Memory B cell (primary cell): Measurements from ENCODE around the gene MACROD1.

Experiments
- ATAC-seq: fragments of 150-1000 bp; cut with Tn5 transposase; 2 replicates; pipeline ENCODE4 v1.10.0; 2021; ENCODE audit warnings: low read depth, mild to moderate bottlenecking, moderate library complexity
- DNase-seq, 2 donors: peaks; one replicate each; pipeline ENCODE4 v3.0.0; 2022; ENCODE audit warnings: low spot score in 2 of 2
- H3K27ac Mint-ChIP-seq: one replicate; pipeline ENCODE4 v1.8.0; 2022; ENCODE audit warnings: mild to moderate bottlenecking, moderate library complexity, mixed read lengths
- H3K27me3 Mint-ChIP-seq: one replicate; pipeline ENCODE4 v1.8.0; 2022; ENCODE audit warnings: mixed read lengths
- H3K36me3 Mint-ChIP-seq: one replicate; pipeline ENCODE4 v1.8.0; 2022; ENCODE audit warnings: mild to moderate bottlenecking, mixed read lengths
- H3K4me1 Mint-ChIP-seq: one replicate; pipeline ENCODE4 v1.8.0; 2022; ENCODE audit warnings: mixed read lengths
- H3K4me3 Mint-ChIP-seq: one replicate; pipeline ENCODE4 v1.8.0; 2022; ENCODE audit warnings: mild to moderate bottlenecking, moderate library complexity, mixed read lengths
- H3K9me3 Mint-ChIP-seq: one replicate; pipeline ENCODE4 v1.8.0; 2022; ENCODE audit warnings: mixed read lengths

MACROD1 gene

GRCh38 chr11:64122411-64123410 is 43.2 kb downstream of the MACROD1 start:
- ATAC-seq = no peak
- H3K27ac Mint-ChIP-seq = no peak overlapping the region
- H3K27me3 Mint-ChIP-seq = no peaks in the 10 kb centered on the region

GRCh38 chr11:64121663-64122410 is 44.1 kb downstream of the MACROD1 start:
- no peak overlapping the region for H3K27ac Mint-ChIP-seq

More at GRCh38 chr11:64122411-64123410, 43.2 kb downstream of the MACROD1 start:
- DNase-seq = no peak
- Mint-ChIP-seq H3K9me3 (no peaks in the 10 kb centered on the region), H3K36me3 (no peaks in the 10 kb centered on the region), H3K4me1 (no peaks in the 10 kb centered on the region), H3K4me3 (no peak overlapping the region)

GRCh38 chr11:64120951-64121569 is 44.9 kb downstream of the MACROD1 start:
- DNase-seq = no peak
- H3K4me3 Mint-ChIP-seq = no peak overlapping the region
- H3K27me3 Mint-ChIP-seq = no peaks in the 10 kb centered on the region
- no peaks in the 10 kb centered on the region for H3K4me1 Mint-ChIP-seq
- peaks cover 2% of the 10 kb centered on the region for H3K36me3 Mint-ChIP-seq
- no peaks in the 10 kb centered on the region for H3K9me3 Mint-ChIP-seq
- no peak overlapping the region for H3K27ac Mint-ChIP-seq
- ATAC-seq = no peak

More at GRCh38 chr11:64121663-64122410, 44.1 kb downstream of the MACROD1 start:
- Mint-ChIP-seq H3K4me3 (no peak overlapping the region), H3K36me3 (peaks cover 2% of the 10 kb centered on the region), H3K27me3 (no peaks in the 10 kb centered on the region), H3K4me1 (no peaks in the 10 kb centered on the region), H3K9me3 (no peaks in the 10 kb centered on the region)
- DNase-seq (no peak), ATAC-seq (no peak)

GRCh38 chr11:64119700-64120099 is 46.2 kb downstream of the MACROD1 start:
- no peak overlapping the region for H3K27ac Mint-ChIP-seq
- peaks cover 2% of the 10 kb centered on the region for H3K36me3 Mint-ChIP-seq
- no peaks in the 10 kb centered on the region for H3K27me3 Mint-ChIP-seq
- ATAC-seq (no peak), DNase-seq (no peak)
- H3K4me1 Mint-ChIP-seq = no peaks in the 10 kb centered on the region
- H3K4me3 Mint-ChIP-seq = no peak overlapping the region
- H3K9me3 Mint-ChIP-seq = no peaks in the 10 kb centered on the region

- Mint-ChIP-seq H3K4me3 (no peak overlapping the region), H3K9me3 (no peaks in the 10 kb centered on the region), H3K27me3 (no peaks in the 10 kb centered on the region), H3K4me1 (no peaks in the 10 kb centered on the region), H3K27ac (no peak overlapping the region), H3K36me3 (peaks cover 2% of the 10 kb centered on the region)
- DNase-seq (no peak), ATAC-seq (no peak)
Measured at GRCh38 chr11:64118876-64119665, 46.8 kb downstream of the MACROD1 start.

GRCh38 chr11:64117763-64118459 is 48.0 kb downstream of the MACROD1 start:
- ATAC-seq = no peak
- no peak for DNase-seq
- H3K4me3 Mint-ChIP-seq = no peak overlapping the region
- no peaks in the 10 kb centered on the region for H3K4me1 Mint-ChIP-seq
- H3K27me3 Mint-ChIP-seq = no peaks in the 10 kb centered on the region
- H3K36me3 Mint-ChIP-seq = peaks cover 2% of the 10 kb centered on the region
- no peaks in the 10 kb centered on the region for H3K9me3 Mint-ChIP-seq
- H3K27ac Mint-ChIP-seq = no peak overlapping the region

- Mint-ChIP-seq H3K27ac (no peak overlapping the region), H3K4me1 (no peaks in the 10 kb centered on the region), H3K4me3 (no peak overlapping the region), H3K27me3 (no peaks in the 10 kb centered on the region), H3K36me3 (peaks cover 2% of the 10 kb centered on the region), H3K9me3 (no peaks in the 10 kb centered on the region)
- no peak for DNase-seq
- ATAC-seq = no peak
Measured at GRCh38 chr11:64115531-64116522, 50.1 kb downstream of the MACROD1 start.

GRCh38 chr11:64114231-64114630 is 51.7 kb downstream of the MACROD1 start:
- Mint-ChIP-seq H3K4me1 (no peaks in the 10 kb centered on the region), H3K4me3 (no peak overlapping the region), H3K27me3 (no peaks in the 10 kb centered on the region), H3K27ac (no peak overlapping the region), H3K9me3 (no peaks in the 10 kb centered on the region), H3K36me3 (peaks cover 2% of the 10 kb centered on the region)
- DNase-seq (no peak), ATAC-seq (no peak)

- no peak overlapping the region for H3K4me3 Mint-ChIP-seq
- H3K4me1 Mint-ChIP-seq = no peaks in the 10 kb centered on the region
- H3K27ac Mint-ChIP-seq = no peak overlapping the region
- no peak for ATAC-seq
- no peak for DNase-seq
- H3K9me3 Mint-ChIP-seq = no peaks in the 10 kb centered on the region
- no peaks in the 10 kb centered on the region for H3K27me3 Mint-ChIP-seq
- peaks cover 2% of the 10 kb centered on the region for H3K36me3 Mint-ChIP-seq
Measured at GRCh38 chr11:64113462-64113780, 52.5 kb downstream of the MACROD1 start.

- ATAC-seq = no peak
- Mint-ChIP-seq H3K4me3 (no peak overlapping the region), H3K27ac (no peak overlapping the region), H3K4me1 (no peaks in the 10 kb centered on the region), H3K9me3 (no peaks in the 10 kb centered on the region), H3K36me3 (peaks cover 2% of the 10 kb centered on the region), H3K27me3 (no peaks in the 10 kb centered on the region)
- no peak for DNase-seq
Measured at GRCh38 chr11:64112771-64113461, 53.0 kb downstream of the MACROD1 start.

GRCh38 chr11:64110465-64111375 is 55.2 kb downstream of the MACROD1 start:
- Mint-ChIP-seq H3K27me3 (no peaks in the 10 kb centered on the region), H3K4me3 (no peak overlapping the region), H3K36me3 (no peaks in the 10 kb centered on the region), H3K4me1 (no peaks in the 10 kb centered on the region), H3K9me3 (no peaks in the 10 kb centered on the region), H3K27ac (no peak overlapping the region)
- DNase-seq (no peak), ATAC-seq (no peak)
